HG03064 (cell line): Measurements from ENCODE around the gene REEP6.
"Not testable (repeated sequence)": the region's sequence is repeated elsewhere in the genome, so short reads cannot be mapped to it uniquely, and the experiment has no call there.

ENCODE experiments used
- ATAC-seq: cut with Tn5 transposase; IDR thresholded peaks from one replicate; pipeline ENCODE4 v1.9.1; 2021; ENCODE audit warnings: low read depth; ENCODE audit not compliant: unreplicated experiment

REEP6 gene

DNA sequence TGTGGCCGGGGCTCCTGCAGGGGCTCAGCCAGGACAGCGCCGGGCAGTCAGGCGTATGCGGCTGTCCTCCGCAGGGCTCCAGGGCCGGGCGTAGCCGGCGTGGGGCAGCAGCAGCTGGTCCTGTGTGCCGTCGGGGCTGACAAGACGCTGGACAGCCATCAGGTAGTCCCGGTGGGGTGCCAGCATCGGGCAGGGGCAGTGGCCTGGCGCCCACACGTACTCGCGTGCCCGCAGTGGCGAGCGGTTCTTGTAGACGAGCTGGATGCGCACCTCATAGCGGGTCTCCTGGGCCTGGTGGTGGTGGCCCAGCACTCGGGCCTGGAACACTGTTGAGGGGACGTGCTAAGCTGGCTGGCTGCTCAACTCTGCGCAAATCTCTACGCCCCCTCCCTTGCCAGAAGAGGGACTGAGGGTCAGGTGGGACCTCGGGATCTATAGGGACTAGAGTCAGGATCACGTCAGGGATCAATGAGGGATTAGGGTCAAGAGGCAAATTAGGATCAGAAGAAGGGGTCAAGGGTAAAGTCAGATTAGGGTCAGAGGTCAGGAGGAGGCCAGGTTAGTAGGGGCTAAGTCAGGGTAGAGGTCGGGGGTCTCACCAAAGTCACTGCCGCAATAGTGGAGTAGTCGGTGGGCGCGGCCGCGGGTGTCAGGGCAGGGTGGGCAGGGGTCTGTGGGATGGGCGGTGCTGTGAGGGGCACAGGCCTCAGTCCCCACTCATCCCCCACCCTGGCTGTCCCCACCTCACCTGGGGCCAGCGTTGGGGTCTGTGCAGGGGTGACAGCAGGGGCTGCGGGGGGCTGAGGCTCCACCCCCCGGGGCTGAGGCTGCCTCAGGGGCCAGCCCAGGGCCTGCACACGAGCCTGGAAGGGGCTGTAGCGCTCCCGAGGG, 15.3 kb downstream of the REEP6 start:
- no peak for ATAC-seq

DNA sequence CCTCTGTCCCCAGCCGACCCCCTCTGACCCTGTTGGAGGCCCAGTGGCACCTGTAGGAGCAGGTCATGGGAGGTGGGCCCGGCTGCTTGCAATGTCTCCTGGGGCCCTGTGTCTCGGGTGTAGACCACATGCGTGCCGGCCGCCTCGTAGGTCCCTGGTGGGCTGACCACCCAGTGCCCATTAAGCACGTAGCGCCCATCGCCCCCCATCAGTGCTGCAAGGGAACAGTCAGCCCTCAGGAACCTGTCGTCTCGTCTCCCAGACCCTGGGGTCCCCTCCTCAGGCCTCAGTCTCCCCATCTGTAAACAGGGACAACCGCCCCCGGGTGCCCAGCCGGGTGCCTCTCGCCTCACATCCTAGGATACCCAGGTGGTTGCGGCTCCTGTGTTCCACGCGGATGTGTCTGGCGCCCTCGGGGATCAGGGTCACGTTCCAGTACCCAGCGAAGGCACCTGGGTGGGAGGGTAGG, 16.2 kb downstream of the REEP6 start:
- ATAC-seq = no peak

DNA sequence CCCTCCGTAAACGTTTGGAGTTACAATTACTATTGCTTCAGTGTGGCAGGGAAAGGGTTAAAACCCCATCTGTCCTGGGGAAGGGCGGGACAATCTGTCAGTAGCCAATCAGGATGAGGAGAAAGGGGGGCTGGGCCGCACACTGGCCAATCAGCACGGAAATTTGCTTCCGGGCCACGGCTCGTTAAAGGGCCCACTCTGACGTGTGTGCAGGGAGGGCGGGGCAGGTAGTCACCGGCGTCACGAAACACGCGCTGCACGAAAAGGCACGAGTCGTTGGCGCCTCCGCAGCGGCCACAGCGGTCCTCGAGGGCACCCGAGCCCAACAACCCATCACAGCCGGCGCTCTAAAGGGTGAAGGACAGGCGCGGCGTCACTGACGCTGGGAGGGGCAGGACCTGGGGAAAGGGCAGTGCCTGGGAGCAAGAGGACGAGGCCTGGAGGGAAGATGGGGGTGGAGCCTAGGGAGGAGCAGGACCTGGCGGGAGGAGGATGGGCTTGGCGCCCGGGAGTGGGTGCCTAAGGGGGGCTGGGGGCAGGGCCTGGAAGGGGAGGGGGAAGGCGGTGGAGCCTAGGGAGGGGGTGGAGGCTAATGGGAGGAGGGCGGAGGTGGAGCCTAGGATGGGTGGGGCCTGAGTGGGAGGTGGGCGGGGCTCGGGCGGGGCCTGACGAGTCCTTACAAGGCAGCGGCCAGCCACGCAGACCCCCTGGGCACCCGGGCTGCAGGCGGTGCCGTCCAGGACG, 17.0 kb downstream of the REEP6 start:
- no peak for ATAC-seq

DNA sequence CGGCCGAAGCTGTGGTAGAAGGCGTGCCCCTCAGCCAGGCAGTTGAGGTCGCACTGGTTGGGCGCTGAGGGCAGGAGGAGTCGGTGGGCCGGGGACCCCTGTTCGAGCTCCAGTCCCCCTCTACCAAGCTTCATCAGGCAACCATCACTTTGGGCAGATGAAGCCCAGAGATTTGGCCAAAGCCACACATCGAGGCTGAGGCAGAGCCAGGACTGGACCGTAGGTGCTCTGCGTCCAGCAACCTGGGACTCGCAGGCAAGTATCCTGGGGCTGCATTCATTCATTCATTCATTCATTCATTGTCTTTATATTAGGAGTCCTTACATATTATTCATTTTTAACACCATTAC, 17.5 kb downstream of the REEP6 start:
- no peak for ATAC-seq

DNA sequence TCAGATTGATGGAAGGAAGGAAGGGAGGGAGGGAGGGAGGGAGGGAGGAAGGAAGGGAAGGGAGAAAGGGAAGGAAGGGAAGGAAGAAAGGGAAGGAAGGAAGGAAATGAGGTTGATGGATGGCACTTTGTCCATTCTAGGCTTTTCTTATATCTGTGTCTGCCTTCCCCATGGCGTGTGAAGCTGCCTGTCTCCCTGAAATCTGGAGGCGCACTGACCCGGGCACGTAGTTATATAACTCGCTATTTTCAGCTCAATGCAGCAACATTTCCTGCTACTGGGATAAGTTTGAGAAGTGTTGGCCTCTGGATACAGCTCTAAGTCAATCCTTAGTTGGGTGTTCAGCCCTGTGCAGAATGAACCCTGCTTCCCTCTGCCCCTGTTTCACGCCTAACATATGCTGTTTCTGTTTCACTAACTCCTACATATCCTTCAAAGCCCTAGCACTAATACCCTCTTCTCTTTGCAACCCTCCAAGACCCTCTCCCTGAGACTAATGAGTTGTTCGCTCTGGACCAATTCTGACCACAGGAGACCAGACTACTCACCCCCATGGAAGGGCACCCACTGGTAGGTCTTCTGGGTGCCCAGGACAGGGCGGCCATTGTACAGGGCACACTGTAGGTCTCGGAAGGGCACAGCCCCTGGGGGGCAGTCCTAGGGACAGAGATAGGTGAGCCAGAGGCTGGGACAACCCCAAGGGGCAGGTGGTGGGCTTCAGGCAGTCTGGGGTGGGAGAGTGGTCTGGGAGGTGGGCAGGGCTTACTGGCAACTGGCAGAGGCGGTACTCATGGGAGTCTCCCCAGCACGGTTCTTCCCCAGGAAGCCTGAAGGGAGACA, 18.8 kb downstream of the REEP6 start:
- ATAC-seq = no peak

DNA sequence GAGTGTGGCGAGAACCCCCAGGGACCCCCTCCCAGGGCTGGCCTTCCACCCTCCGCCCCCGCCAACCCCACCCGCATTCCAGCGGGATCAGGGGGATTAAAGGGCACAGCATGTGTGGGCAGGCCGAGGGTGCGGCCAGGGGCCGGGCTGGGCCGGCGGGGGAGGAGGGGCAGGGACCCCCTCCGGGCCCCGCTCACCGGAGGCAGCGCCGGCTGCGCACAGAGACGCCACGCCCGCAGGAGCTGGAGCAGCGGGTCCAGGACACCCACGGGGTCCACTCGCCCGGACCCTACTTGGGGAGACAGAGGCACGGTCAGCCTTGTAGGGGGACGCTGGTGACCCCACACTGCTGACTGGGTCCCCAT, 19.4 kb downstream of the REEP6 start:
- ATAC-seq = no peak

DNA sequence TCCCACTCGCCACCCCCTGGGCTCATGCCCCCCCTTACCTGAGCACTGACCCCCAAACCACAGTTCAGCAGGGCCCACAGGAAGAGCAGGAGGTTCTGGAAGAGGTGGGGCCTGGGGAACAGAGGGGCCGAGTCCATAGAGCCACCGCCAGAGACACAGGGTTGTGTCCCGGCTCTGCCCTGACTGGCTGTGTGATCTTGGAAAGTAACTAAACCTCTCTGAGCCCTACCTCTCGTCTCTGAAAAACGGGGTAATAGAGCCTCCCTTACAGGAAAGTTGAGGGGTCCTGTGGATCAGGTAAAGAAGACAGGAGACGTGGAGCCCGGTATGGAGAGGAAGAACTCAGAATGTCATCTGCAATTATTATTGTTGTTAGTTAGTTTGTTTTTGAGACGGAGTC, 19.8 kb downstream of the REEP6 start:
- no peak for ATAC-seq

DNA sequence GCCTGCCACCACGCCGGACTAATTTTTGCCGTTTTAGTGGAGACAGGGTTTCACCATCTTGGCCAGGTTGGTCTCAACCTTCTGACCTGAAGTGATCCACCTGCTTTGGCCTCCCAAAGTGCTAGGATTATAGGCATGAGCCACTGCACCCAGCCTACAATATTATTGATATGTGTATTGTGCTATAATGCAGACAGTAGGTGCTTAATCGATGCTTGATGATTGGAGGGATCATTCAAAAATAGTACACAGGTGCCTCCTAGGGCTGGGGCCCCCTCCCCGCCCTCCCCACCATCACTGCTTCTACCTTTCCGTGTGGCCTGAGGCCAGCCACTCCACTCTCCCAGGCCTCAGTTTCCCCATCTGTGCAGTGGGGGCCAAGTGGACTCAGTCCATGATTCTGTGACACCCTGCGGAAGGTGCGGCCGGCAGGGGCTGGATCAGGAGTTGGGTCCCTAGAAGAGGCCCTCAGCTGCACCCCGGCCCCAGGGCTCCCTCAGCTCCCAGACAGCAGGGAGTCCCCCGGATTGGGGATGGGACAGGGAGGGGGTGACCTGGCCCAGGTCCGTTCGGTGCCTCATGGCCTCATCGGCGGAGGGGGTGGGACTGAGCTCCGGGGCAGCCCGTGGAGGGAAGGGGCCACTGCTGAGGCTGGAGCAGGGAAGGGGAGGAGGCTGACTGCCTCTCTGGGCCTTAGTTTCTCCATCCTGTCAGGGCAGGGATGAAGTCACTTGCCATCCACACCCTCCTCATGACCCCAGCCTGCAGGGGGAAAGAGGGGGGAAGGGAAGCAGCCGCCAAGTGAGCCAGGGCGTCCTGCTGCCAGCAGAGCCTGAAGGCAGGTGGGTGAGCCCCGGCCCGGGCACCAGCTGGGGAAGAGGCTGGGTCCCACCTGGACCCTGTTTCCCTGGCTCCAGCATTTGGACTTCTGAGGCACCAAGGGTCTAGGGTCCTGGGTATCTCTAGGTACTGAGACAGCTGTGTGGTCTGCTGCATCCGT, 20.6 kb downstream of the REEP6 start:
- ATAC-seq = no peak

DNA sequence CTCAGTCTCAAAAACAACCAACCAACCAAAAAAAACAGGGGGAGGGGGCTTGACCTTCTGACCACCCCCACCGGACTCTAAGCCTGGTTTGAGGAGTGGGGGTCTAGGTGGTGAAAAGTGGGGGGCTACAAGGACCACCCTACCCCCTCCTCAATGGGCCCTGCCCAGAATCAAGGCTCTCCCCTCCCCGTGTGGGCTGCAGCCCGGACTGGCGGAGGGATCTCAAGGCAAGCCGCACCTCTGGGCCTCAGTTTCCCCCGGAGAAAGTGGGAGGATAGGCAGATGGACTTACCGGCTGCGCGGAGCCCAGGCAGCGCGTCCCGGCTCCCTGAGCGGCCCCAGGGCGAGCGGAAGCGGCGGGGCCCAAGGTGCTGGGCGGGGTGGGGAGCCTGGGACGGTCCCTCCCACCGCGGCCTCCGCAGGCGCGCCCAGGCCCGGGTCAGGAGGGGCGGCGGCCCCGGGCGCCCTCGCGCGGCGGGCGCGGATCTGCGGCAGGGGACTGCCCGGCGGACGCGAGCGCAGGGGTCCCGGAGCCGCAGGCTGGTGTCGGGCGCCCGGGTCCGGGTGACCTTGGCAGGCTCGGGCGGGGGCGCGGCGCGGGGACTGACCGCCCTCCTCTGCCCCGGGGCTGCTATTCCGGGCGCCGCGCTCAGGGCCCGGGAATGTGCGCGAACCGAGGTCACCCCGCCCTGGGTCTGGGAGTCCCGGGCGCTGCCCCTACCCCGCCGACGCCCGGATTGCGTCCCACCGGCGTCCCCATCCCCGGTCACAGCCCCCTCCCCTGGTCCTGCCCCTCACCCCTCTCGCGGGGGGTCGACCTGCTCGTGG, 21.9 kb downstream of the REEP6 start, which contains the start of gene ADAMTSL5:
TSS of gene ADAMTSL5 (minus strand) at position 349 of the 828 bp plus-strand sequence. CDS start 2,076 bp downstream, outside the sequence.
- ATAC-seq = no peak

DNA sequence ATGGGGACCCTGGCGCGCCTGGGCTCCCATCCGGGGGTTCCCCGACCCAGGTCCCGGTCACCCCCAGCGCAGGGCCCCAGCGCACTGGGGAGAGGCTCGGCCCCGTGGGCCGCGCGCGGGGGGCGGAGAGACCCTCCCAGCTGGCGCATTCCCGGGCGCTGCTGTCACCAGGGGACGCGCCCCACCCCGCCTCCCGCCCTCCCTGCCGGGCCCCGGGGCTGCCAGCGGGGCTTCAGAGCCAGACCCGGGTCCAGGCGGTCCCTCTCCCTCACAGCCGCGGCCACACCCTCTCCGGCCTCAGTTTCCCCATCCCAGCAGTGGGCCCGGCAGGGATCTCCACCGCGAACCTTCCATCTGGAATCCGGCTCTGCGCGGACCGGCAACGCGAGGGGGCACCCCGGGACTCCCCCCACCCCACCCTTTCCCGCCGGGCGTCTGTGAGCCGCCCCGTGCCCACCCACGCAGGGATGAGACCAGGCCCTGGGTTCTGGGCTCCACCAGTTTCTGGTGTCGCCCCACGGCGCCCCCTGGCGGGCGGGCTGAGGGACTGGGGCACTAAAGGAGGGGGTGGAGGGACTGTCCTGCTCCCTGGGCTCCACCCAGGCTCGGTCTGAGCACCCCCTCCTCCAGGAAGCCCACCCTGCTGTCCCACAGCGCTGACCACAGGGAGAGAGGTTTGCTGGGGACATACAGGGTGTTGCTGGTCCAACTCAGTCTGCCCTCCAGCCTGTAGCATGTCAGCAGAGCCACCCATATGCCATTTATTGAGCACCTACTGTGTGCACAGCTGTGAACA, 22.7 kb downstream of the REEP6 start:
- no peak for ATAC-seq

DNA sequence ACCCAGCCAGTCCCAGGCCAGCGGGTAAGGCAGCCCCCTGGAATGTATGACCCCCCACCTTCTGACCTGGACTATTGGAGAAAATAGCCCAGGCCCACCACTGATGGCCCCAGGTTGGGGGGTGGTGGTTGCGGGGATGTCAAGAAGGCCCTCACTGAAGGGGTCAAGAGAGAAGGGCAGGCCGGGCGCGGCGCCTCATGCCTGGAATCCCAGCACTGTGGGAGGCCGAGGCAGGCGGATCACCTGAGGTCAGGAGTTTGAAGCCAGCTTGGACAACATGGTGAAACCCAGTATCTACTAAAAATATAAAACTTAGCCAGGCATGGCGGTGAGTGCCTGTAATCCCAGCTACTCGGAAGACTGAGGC, 23.3 kb downstream of the REEP6 start:
- no peak for ATAC-seq

DNA sequence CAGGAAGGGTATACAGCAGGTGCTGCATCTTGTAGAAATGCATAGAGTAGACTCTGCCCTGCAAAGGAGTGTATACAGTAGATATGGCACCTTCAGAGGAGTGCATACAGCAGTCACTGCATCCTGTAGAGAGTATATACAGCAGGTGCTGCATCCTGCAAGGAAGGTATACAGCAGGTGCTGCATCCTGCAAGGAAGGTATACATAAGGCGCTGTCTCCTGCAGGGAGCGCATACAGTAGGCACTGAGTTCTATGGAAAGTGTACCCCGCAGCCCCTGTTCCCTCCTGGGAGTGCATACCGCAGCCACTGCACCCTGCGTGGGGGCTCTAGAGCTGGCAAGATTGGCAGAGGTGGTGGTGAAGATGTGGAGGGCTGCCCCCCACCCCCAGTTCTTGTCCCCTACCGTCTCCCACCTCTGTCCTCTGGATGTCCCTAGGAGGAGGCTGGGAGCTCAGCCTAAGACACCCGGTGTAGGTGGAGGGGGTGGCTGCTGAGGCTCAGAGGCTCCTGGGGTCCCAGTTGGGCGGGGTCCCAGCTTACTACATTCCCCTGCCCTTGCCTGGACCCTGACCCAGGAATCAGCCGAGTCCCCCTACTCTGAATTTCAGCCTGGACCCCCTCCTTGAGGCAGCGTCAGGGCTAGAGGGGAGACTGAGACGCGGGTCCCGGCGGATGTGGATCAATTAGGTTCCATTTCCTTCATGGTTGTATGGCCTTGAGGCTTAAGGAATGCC, 24.2 kb downstream of the REEP6 start:
- no peak for ATAC-seq

DNA sequence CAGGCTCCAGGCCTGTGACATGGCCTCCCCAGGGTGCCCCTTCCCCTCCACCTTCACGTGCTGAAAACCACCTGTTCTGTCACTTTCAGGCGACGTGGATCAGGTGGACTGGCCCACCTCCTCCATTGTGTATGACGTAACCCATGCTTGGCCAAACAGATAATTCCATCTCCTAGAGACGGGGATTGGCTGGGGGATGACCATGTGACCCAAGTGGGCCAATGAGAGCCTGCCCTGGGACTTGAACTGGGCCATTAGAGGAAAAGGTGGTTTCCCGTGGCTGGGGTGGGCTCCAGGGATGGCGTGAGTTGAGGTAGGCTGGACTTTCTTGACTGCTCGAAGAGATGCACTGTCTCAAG, 25.4 kb downstream of the REEP6 start:
- ATAC-seq = no peak

DNA sequence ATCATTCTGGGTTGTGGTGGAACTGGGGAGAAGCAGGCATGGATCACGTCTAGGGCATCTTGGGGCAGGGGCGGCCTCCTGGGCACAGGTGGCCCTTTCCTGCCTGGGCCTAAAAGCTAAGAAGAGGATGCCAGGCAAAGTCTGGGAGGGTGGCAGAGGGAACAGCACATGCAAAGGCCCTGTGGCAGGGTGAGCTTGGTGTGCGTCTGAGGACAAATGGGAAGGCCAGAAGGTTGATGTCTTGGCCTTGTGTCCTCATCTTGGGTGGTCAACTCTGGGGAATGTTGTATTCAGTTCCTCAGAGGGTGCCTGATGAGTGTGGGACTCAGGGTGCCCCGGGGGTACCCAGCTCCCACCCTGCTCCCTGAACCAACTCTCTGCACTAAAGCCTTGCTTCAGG, 27.5 kb downstream of the REEP6 start:
- ATAC-seq = no peak

DNA sequence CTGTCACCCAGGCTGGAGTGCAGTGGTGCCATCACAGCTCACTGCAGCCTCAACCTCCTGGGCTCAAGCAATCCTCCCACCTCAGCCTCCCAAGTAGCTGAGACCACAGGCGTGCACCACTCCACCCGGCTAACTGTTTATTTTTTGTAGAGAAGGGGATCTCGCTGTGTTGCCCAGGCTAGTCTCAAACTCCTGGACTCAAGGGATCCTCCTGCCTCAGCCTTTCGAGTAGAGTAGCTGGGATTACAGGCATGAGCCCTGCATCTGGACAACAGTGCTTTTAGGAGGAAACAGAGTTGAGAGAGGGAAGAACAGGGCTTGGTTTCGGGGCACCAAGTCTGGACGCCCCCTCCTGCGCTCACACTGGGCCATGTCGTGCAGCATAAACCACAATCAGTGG, 28.8 kb downstream of the REEP6 start:
- not testable (repeated sequence) for ATAC-seq

DNA sequence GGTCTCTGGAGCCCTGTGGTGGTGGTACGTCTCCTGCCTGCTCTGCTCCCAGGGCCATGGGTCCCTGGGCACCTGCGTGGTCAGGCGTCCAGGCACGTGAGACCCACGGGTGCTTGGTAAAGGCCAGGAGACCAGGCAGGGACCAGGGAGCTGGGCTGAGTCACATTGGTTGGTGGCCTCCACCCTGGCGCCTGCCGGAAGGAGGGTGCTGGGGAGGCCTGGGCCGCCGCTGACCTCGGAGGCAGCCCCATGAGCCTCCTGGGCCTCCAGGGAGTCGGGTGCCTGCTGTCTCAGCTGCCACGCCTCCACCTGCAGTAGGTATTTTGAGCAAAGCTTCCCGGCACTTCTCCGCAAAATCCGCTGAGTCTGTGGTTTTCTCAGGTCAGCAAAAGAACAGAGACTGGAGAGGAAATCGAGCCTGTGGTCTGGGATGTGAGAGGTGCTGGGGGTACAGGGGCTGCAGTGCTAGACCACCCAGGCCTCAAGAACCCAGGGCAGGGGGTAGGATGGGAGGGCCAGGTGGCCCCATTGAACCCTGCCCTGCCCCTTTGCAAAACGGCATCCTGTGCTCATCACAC, 29.3 kb downstream of the REEP6 start:
- no peak for ATAC-seq

DNA sequence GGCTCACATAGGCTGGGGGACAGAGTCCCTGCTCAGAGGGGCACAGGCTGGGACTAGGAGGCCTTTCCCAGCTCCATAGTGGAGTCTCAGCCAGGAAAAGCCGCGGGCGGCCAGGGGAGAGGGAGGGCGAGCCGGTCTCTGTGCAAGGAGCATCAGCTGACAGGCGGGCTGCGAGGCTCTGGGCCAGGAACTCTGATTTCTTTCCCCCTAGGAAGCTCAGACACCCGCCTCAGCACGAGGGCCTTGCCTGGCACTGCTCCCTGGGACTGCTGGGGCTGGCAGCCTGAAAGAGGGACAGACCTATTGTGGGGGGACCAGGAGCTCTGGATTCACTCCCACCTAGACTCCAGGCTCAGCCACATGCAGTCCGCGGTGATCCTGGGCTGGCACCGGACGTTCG, 30.7 kb downstream of the REEP6 start:
- ATAC-seq = no peak
